ENCODE data around the gene SHROOM1.

The SHROOM1 gene

GRCh38 chr5:132849347-132849746 lies 18.9 kb upstream of the SHROOM1 start:
- no peak for DNase-seq

GRCh38 chr5:132848270-132848669 lies 17.8 kb upstream of the SHROOM1 start:
- no peak for DNase-seq

- DNase-seq, result no peak
Measured at GRCh38 chr5:132841305-132841704, 10.9 kb upstream of the SHROOM1 start.

- no peak for DNase-seq
Measured at GRCh38 chr5:132840896-132841295, 10.4 kb upstream of the SHROOM1 start.

- no peak for DNase-seq
Measured at GRCh38 chr5:132840313-132840712, 9.9 kb upstream of the SHROOM1 start.

GRCh38 chr5:132839426-132840301 lies 9.2 kb upstream of the SHROOM1 start:
- no peak for DNase-seq

GRCh38 chr5:132838516-132839282 lies 8.3 kb upstream of the SHROOM1 start:
- DNase-seq, result no peak

GRCh38 chr5:132837868-132838267 lies 7.4 kb upstream of the SHROOM1 start:
- no peak for DNase-seq

- DNase-seq, result no peak
Measured at GRCh38 chr5:132836852-132837251, 6.4 kb upstream of the SHROOM1 start.

GRCh38 chr5:132834057-132834456 lies 3.6 kb upstream of the SHROOM1 start:
- DNase-seq, result no peak

GRCh38 chr5:132832612-132833011 lies 2.2 kb upstream of the SHROOM1 start:
- no peak for DNase-seq

GRCh38 chr5:132831095-132831860 lies 831 bp upstream of the SHROOM1 start:
- DNase-seq, result no peak

- DNase-seq, result peak; percentile 31
Measured at GRCh38 chr5:132829742-132830435, 558 bp downstream of the SHROOM1 start.

GRCh38 chr5:132828846-132829494 lies 1.5 kb downstream of the SHROOM1 start:
- peak; percentile 14 for DNase-seq

- no peak for DNase-seq
Measured at GRCh38 chr5:132827943-132828673, 2.3 kb downstream of the SHROOM1 start.

- no peak for DNase-seq
Measured at GRCh38 chr5:132826424-132827082, 3.9 kb downstream of the SHROOM1 start.

GRCh38 chr5:132825834-132826391 lies 4.5 kb downstream of the SHROOM1 start:
- no peak for DNase-seq

- DNase-seq, result no peak
Measured at GRCh38 chr5:132825033-132825833, 5.2 kb downstream of the SHROOM1 start.

GRCh38 chr5:132824426-132824825 lies 6.0 kb downstream of the SHROOM1 start:
- DNase-seq, result no peak

All from DMS79 treated with DMSO at 0.1 percent for 48 hours (cell line).